Stimulated activated CD4-positive, alpha-beta T cell treated with anti-CD3 and anti-CD28 coated beads, Interleukin-15, amount 100 ng/mL, for 24 hours (primary cell): ENCODE data around the gene C1QTNF6.
A peak's percentile ranks its signal among the peaks of the same experiment; 100 is the strongest.
"Not testable (repeated sequence)": the region's sequence is repeated elsewhere in the genome, so short reads cannot be mapped to it uniquely, and the experiment has no call there.

Experiments
- DNase-seq: peaks from one replicate; pipeline ENCODE4 v3.0.0-alpha.2; 2020

The C1QTNF6 gene

DNA sequence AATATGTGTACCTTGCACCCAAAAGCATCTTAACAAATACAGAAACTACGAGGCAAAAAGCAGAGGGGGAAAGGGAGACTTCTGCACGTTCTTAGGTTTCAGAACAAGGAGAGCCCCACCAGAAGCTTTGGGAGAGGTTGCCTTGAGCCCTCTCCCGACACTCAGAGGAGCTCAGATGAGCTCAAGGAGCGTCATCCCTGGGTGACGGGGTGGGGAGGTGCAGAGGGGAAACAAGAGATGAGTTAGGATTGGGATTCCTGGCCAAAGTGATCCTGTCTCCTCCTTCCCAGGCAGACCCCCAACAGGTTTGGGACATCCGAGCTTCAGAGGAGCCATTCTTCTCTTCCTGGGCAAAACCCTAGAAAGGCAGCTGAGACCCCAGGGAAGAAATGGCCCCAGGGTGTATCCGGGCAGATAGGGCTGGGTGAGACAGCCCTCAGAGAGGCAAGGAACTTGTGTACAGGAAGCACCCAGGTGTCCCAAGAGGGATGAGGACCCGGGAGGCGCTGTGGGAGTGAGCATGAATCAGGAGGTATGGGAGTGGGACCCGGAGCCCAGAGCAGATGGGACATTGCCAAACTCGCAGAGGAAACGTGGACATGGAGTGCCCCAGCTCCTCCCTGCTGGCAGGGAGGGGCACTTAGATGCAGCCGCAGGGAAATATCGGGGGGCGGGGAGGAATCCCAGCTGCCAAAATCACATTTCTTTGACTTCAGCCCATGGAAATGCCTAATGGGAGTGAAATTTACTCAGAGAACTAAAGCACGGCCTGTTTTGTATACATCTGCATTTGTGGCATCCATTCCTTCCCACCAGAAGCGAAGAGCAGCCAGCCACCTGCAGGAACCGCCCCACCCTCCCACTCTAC, 12.4 kb downstream of the C1QTNF6 start:
- DNase-seq: no peak

- no peak for DNase-seq
Measured at GRCh38 chr22:37174964-37175363, 13.1 kb downstream of the C1QTNF6 start.

DNA sequence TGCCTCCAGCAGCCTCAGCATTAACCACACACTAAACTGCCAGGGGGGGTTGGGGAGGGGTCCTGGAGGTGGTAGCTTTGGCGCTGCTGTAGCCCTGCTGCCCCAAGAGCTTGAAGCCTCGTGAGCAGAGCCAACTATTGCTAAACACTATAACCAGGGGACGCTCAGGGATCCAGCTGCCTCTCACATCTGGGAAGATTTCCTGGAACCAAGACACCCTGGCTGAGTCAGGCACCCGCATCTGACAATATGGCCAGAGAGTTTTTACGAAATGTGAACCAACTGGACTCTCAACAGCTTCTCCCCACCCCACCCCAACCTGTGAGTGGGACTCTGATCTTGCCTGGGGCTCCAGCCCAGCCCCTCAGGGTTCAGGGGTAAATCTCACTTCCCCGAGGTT, 14.3 kb downstream of the C1QTNF6 start:
- no peak for DNase-seq

DNA sequence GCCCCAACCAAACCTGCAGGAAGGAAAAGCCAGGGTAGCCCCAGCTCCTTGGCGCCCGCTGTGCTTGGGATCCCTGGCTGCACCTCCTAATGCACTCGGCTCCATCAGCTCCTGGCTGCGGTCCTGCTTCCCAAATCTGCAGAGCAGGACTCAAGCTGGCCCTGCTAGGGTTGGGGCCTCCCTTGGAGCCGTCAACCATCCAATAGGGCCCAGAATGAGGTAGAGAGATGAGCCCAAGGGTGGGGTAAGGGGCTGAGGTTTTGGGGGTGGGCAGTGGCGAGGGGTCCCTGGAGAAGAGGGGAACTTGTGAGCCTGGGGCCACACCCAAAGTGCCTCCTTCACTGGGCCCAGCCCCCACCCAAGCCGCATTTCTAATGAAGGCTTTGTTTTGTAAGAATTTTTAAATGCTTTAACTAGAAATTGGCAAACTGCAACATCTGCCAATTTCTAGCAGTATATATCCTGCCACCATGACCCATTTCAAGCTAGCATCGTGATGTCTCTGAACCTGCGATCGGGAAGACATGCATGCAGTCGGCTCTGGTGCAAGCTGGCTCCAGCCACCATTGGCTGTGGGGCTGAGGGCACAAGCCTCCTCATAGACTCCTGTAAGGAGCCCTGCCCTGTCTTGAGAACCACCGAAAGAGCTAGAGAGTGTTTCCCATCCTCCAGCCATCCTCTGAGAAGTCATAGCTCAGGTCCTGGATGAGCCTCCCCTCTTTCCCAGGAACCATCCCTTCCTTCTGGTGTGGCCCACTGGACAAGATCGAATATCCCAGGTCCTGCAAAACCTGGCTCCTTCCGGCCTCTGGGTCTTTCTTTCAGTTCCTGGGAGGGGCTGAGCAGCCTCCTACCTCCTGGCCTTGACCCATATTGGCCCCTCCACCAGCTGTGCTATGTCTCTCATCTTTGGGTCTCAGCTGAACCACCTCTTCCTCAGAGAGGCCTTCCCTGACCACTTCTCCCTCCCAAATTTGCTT, 15.5 kb downstream of the C1QTNF6 start:
- DNase-seq: no peak

DNA sequence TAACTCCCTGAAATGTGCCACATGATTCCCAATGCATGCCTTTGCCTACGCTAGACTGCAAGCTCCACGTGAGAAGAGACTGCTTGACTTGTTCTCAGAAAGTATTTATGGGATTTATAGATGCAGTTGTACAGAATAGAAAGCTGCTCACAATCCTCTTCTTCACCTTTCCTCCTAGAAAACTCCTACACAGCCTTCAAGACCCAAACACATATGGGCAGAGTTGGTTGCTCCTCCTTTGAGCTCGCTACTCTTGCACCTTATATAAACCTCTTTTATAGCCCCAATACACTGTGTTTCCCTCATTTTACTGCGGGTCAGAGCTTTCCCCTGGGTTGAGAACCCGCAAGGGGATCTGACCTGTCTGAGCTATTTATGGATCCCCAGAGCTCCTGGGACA, 16.4 kb downstream of the C1QTNF6 start:
- no peak for DNase-seq

- not testable (repeated sequence) for DNase-seq
Measured at GRCh38 chr22:37170689-37171405, 17.2 kb downstream of the C1QTNF6 start.

- no peak for DNase-seq
Measured at GRCh38 chr22:37169947-37170688, 17.9 kb downstream of the C1QTNF6 start.

GRCh38 chr22:37169406-37169805, 18.6 kb downstream of the C1QTNF6 start:
- DNase-seq: no peak

- no peak for DNase-seq
Measured at GRCh38 chr22:37167981-37168647, 19.9 kb downstream of the C1QTNF6 start.

GRCh38 chr22:37167176-37167980, 20.7 kb downstream of the C1QTNF6 start:
- DNase-seq: no peak

DNA sequence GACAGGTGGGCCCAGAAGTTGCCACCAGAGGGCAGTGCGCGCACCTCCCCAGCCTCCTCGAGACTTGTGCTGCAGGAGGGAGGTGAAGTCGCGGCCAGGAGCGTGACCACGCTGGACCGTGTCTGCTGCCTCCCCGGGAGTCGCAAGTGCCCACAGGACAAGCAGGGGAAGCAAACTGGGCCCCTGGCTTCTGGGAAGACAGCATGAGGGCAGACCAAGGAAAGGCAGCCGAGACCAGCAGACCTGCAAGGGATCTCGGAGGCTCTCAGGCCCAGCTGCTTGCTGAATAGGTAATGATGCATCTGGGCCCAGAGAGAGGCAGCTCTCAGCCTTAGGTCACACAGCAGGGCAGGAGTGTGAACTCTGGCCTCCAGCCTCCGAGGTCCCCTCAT, 21.4 kb downstream of the C1QTNF6 start:
- peak; percentile 90 for DNase-seq

DNA sequence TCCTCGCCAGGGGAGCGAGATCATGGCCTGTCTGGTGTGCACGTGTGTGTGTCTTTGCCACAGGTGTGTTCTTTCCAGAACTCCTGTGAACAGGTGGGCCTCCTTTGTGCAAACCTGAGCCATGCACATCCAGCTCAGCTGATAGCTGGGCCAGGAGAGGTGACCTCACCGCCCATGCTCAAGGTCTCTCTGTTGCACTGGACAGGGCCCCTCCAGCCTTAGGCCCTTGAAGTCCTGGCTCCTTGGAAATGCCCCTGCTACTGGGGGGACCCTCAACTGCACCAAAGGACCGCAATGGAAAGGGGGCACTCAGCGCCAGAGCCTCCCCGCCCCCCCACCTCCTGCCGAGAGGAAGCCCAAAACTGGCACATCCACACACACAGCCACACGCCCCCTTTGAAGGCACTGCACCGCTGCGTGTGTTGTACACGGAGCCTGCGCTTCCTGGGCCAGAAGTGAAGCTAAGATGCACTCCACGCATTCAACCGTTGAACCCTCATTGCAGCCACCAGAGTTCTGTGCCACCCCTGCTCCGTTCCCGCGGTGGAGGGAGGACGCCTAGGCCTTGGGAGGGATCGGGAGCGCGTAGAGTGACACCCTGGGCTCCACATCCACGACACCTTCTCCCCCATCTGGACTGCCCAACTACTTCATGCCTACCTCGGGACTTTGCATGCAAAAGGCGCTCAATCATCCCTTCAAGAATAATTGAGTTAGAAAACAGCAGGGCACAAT, 21.9 kb downstream of the C1QTNF6 start:
- no peak for DNase-seq

- DNase-seq: no peak
Measured at GRCh38 chr22:37165066-37165465, 23.0 kb downstream of the C1QTNF6 start.

- DNase-seq: no peak
Measured at GRCh38 chr22:37164505-37164887, 23.6 kb downstream of the C1QTNF6 start.

GRCh38 chr22:37163575-37164504, 24.2 kb downstream of the C1QTNF6 start:
- DNase-seq: peak; percentile 88

DNA sequence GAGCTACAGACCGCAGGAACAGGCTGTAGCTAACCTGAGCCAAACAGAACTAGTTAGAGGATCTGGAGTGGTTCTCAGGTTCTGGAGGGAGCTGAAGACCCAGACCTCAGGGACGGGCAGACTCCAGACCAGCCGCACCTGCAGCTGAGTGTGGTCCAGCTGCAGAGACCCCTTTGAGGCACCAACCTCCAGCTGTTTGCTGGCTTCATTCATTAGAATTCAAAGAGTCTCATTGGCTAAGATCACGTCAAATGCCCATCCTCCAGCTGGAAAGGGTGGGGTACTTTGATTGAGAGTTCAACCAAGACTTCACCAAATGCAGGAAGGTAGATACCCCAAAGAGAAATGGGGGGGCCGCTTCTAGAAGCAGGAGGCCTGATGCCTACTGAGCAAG, 25.0 kb downstream of the C1QTNF6 start:
- no peak for DNase-seq

GRCh38 chr22:37162221-37163095, 25.6 kb downstream of the C1QTNF6 start:
- peak; percentile 86 for DNase-seq

- peak; percentile 47 for DNase-seq
Measured at GRCh38 chr22:37161443-37161842, 26.6 kb downstream of the C1QTNF6 start.
